Measurements from ENCODE around the gene FBN1.

FBN1 gene

DNA sequence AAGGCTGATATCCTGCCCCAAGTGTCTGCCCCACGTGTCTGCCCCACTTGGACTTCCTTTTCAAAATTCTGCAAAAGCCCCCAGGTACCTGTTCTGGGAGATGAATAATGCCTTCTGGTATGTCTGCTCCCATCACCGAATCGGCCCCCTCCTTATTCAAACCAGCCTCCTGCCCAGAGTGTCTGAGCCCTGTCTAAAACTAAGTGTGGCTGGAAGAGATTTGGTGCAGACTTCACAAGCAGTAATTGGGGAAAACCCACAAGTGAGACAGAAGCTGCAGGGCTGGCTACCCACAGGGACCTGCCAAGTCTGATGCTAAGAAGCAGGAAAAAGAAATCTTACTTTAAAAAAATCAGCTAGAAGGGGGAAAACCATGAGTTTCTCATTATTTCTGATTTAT lies 229.2 kb downstream of the FBN1 start:
- no peaks in the 10 kb centered on the region for H3K9me3 ChIP-seq (ENCODE audit: insufficient read depth, low read length)
- H3K4me1 ChIP-seq (ENCODE audit: low read length) = no peaks in the 10 kb centered on the region
- no peak overlapping the region for H2AFZ ChIP-seq (ENCODE audit: low read depth, low read length)
- no peaks in the 10 kb centered on the region for H3K79me2 ChIP-seq (ENCODE audit: low read length)
- H3K36me3 ChIP-seq (replicated peaks; ENCODE audit: low read depth, low read length) = no peaks in the 10 kb centered on the region
- no peak overlapping the region for H3K9ac ChIP-seq (ENCODE audit: low read length)
- H3K27me3 ChIP-seq (ENCODE audit: low read depth, low read length) = no peaks in the 10 kb centered on the region
- no peak overlapping the region for H3K27ac ChIP-seq (ENCODE audit: low read length)
- no peak overlapping the region for H3K4me3 ChIP-seq (ENCODE audit: low read length)
- no peaks in the 10 kb centered on the region for H4K20me1 ChIP-seq (ENCODE audit: insufficient read depth, low read length)
- TF ChIP-seq EZH2phosphoT487 (IDR thresholded peaks at IDR 0.05; ENCODE audit: low read depth) = no peak
- TF ChIP-seq, protein P1, sequence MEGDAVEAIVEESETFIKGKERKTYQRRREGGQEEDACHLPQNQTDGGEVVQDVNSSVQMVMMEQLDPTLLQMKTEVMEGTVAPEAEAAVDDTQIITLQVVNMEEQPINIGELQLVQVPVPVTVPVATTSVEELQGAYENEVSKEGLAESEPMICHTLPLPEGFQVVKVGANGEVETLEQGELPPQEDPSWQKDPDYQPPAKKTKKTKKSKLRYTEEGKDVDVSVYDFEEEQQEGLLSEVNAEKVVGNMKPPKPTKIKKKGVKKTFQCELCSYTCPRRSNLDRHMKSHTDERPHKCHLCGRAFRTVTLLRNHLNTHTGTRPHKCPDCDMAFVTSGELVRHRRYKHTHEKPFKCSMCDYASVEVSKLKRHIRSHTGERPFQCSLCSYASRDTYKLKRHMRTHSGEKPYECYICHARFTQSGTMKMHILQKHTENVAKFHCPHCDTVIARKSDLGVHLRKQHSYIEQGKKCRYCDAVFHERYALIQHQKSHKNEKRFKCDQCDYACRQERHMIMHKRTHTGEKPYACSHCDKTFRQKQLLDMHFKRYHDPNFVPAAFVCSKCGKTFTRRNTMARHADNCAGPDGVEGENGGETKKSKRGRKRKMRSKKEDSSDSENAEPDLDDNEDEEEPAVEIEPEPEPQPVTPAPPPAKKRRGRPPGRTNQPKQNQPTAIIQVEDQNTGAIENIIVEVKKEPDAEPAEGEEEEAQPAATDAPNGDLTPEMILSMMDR (IDR thresholded peaks at IDR 0.05; ENCODE audit: low read depth, low read length) = no peak
- no peak overlapping the region for H3K4me2 ChIP-seq (ENCODE audit: low read length)

DNA sequence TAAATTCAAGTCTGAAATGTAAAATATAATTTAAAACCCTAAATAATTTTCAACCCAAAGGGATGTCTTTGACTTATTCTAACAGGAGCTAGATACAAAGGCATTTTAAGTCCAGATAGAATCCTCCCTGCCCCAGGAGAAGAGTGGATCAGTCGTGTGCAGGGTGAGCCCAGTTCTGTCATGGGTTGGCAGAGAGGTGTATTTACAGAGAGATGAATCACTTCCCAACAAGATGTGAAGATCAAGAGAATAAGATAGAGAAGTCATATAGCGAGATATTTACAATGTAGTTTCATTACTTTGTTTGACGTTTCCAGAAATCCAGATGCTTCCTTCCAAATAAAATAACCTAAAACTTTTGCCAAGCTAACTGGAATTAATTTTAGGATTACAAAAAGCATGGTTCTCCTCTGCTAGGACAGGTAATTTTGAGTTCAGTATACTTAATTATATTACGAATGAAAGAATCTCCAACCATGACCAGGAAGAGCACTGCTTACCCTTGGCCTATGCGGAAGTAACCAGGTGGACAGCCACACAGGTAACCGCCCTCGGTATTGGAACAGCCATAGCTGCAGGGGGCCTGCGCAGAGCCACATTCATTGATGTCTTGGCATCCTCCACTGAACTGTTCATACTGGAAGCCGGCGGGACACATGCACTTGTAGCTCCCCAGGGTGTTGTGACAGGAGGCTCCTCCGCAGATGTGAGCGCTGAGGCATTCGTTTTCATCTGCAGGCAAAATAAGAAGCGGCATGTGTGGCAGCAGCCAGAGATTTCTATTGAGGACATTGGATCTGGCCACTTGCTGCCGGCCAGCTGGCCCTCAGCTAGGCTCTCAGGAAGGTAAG lies 230.2 kb downstream of the FBN1 start:
- Histone ChIP-seq H3K4me1 (ENCODE audit: low read length) (no peaks in the 10 kb centered on the region), H3K9me3 (ENCODE audit: insufficient read depth, low read length) (no peaks in the 10 kb centered on the region), H4K20me1 (ENCODE audit: insufficient read depth, low read length) (no peaks in the 10 kb centered on the region), H3K9ac (ENCODE audit: low read length) (no peak overlapping the region), H3K36me3 (replicated peaks; ENCODE audit: low read depth, low read length) (no peaks in the 10 kb centered on the region), H2AFZ (ENCODE audit: low read depth, low read length) (no peak overlapping the region), H3K27me3 (ENCODE audit: low read depth, low read length) (no peaks in the 10 kb centered on the region), H3K27ac (ENCODE audit: low read length) (no peak overlapping the region), H3K79me2 (ENCODE audit: low read length) (no peaks in the 10 kb centered on the region), H3K4me2 (ENCODE audit: low read length) (no peak overlapping the region), H3K4me3 (ENCODE audit: low read length) (no peak overlapping the region)
- TF ChIP-seq EZH2phosphoT487 (IDR thresholded peaks at IDR 0.05; ENCODE audit: low read depth) = no peak
- TF ChIP-seq, protein P1 (IDR thresholded peaks at IDR 0.05; ENCODE audit: low read depth, low read length) = no peak

DNA sequence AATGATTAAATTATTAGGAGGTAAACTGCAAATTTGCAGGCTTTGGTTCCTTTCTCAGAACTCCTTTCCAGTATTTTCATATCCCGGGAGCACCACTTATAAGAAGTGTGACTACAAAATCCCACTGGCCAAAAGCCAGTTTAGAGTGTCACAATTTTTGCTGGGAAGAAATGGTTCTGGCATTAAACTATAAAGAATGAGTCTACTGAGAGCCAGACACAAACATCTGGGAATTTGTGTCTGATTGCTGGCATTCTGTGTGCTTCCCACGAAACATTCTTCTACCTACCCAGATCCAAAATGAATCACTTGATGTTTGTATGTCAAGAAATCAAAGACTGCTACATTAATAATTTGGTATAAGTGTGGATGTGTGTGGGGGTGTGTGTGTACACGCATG lies 231.5 kb downstream of the FBN1 start:
- no peak overlapping the region for H3K27ac ChIP-seq (ENCODE audit: low read length)
- peaks cover 8% of the 10 kb centered on the region; the same call in 1 of the 2 replicates for H3K4me1 ChIP-seq (ENCODE audit: low read length)
- H3K9ac ChIP-seq (ENCODE audit: low read length) = no peak overlapping the region
- H3K9me3 ChIP-seq (ENCODE audit: insufficient read depth, low read length) = no peaks in the 10 kb centered on the region
- no peaks in the 10 kb centered on the region for H3K36me3 ChIP-seq (replicated peaks; ENCODE audit: low read depth, low read length)
- H3K27me3 ChIP-seq (ENCODE audit: low read depth, low read length) = no peaks in the 10 kb centered on the region
- no peak for TF ChIP-seq EZH2phosphoT487 (IDR thresholded peaks at IDR 0.05; ENCODE audit: low read depth)
- TF ChIP-seq, protein P1 (IDR thresholded peaks at IDR 0.05; ENCODE audit: low read depth, low read length) = no peak
- no peak overlapping the region for H2AFZ ChIP-seq (ENCODE audit: low read depth, low read length)
- no peak overlapping the region for H3K4me2 ChIP-seq (ENCODE audit: low read length)
- no peaks in the 10 kb centered on the region for H4K20me1 ChIP-seq (ENCODE audit: insufficient read depth, low read length)
- H3K79me2 ChIP-seq (ENCODE audit: low read length) = no peaks in the 10 kb centered on the region
- H3K4me3 ChIP-seq (ENCODE audit: low read length) = no peak overlapping the region

DNA sequence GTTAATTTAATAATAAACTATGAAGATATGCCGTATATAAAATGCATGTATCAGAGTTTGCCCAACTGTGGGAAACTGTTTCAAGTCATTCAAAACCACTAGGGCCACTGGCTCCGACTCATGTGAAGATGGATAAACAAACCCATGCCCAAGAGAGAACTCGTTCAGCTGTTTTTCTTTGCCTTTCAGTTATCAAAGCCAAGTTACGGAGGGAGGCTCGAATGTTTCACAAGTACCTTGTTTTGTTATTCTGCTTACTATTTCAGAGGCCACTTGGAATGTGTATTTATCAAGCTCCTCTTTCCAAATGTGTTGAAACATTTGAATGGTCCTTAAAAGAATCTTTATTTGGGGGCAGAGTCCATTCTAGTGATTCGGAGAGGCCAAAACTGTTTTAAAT lies 232.2 kb downstream of the FBN1 start:
- H3K27me3 ChIP-seq (ENCODE audit: low read depth, low read length) = no peaks in the 10 kb centered on the region
- no peak overlapping the region for H2AFZ ChIP-seq (ENCODE audit: low read depth, low read length)
- no peaks in the 10 kb centered on the region for H3K9me3 ChIP-seq (ENCODE audit: insufficient read depth, low read length)
- no peaks in the 10 kb centered on the region for H4K20me1 ChIP-seq (ENCODE audit: insufficient read depth, low read length)
- H3K4me3 ChIP-seq (ENCODE audit: low read length) = no peak overlapping the region
- no peak overlapping the region for H3K9ac ChIP-seq (ENCODE audit: low read length)
- peaks cover 8% of the 10 kb centered on the region; the same call in 1 of the 2 replicates for H3K4me1 ChIP-seq (ENCODE audit: low read length)
- no peaks in the 10 kb centered on the region for H3K79me2 ChIP-seq (ENCODE audit: low read length)
- TF ChIP-seq, protein P1 (IDR thresholded peaks at IDR 0.05; ENCODE audit: low read depth, low read length) = no peak
- H3K36me3 ChIP-seq (replicated peaks; ENCODE audit: low read depth, low read length) = no peaks in the 10 kb centered on the region
- no peak overlapping the region for H3K27ac ChIP-seq (ENCODE audit: low read length)
- no peak overlapping the region for H3K4me2 ChIP-seq (ENCODE audit: low read length)
